ENCODE results near the gene WNT2.

WNT2 gene
- total RNA-seq: 0 reads per million in 3 donors

DNA sequence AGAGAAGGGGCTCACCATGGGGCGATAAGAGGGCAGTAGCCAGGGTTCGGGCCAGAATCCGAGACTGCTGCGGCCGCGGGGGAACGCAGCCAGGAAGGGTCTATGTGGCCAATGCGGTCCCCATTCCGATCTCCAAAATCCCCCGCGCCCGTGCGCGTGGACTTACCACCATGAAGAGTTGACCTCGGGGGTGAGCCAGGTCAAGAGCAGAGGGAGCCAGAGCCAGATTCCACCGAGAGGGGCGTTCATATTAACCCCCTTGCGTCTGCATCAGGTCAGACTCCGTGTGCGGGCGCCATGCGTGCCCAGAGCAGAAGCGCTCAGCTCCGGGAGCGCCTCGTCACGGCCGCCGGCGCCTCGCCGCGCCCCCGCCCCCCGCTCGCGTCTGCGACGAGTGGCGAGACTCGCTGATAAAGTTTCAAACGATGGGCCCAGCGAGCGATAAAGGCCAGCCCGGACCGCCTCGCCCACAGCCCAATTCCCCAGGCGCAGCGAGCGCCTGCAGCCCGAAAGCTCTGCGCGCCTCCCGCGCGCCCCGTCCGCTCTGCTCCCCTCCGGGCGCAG, at the start of gene WNT2:
Gene WNT2, minus strand, starts transcription at position 318 of the 564 bp plus-strand sequence. Its CDS starts 69 bp downstream, at position 249.
- H3K4me3 ChIP-seq (ENCODE audit: insufficient read depth, low read depth, low read length, poor library complexity, severe bottlenecking): no peak within 1 kb of the TSS
- no peaks in the 10 kb centered on the region for H3K36me3 ChIP-seq (ENCODE audit: control insufficient read depth, insufficient read depth, low read length)
- no peak within 1 kb of the TSS for H3K27ac ChIP-seq (ENCODE audit: insufficient read depth, low read length, poor library complexity, severe bottlenecking)
- no peaks in the 10 kb centered on the region for H3K9me3 ChIP-seq (ENCODE audit: control insufficient read depth, low read length)
- peaks cover 4% of the 10 kb centered on the region for H3K27me3 ChIP-seq (replicated peaks; ENCODE audit: control insufficient read depth, insufficient read depth, low read length, poor library complexity, severe bottlenecking)
- H3K4me1 ChIP-seq (ENCODE audit: control insufficient read depth, insufficient read depth, low read length, poor library complexity, severe bottlenecking): no peaks in the 10 kb centered on the region
- DNase-seq: no peak

DNA sequence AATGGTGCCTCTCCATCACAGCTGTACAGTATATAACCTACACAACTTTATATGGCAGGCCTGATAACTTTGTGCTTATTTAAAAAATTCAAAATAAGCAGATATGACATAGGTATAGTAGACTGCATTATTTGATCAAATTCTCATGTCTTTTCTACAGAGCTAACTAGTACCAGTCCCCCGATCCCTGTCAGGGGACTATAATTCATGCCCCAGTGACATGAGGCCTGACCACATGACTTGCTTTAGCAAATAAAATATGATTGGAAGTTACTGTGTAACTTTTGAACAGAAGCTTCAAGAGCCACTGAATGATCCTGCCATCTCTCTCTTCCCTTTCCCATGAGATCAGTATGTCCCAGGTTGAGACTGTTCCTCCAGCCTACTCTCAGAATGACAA, 49.2 kb upstream of the WNT2 start:
- no peaks in the 10 kb centered on the region for H3K36me3 ChIP-seq (ENCODE audit: control insufficient read depth, insufficient read depth, low read length)
- no peak overlapping the region for H3K4me3 ChIP-seq (ENCODE audit: insufficient read depth, low read depth, low read length, poor library complexity, severe bottlenecking)
- no peak for DNase-seq
- no peaks in the 10 kb centered on the region for H3K27me3 ChIP-seq (replicated peaks; ENCODE audit: control insufficient read depth, insufficient read depth, low read length, poor library complexity, severe bottlenecking)
- no peaks in the 10 kb centered on the region for H3K4me1 ChIP-seq (ENCODE audit: control insufficient read depth, insufficient read depth, low read length, poor library complexity, severe bottlenecking)
- no peak overlapping the region for H3K27ac ChIP-seq (ENCODE audit: insufficient read depth, low read length, poor library complexity, severe bottlenecking)
- H3K9me3 ChIP-seq (ENCODE audit: control insufficient read depth, low read length): no peaks in the 10 kb centered on the region

DNA sequence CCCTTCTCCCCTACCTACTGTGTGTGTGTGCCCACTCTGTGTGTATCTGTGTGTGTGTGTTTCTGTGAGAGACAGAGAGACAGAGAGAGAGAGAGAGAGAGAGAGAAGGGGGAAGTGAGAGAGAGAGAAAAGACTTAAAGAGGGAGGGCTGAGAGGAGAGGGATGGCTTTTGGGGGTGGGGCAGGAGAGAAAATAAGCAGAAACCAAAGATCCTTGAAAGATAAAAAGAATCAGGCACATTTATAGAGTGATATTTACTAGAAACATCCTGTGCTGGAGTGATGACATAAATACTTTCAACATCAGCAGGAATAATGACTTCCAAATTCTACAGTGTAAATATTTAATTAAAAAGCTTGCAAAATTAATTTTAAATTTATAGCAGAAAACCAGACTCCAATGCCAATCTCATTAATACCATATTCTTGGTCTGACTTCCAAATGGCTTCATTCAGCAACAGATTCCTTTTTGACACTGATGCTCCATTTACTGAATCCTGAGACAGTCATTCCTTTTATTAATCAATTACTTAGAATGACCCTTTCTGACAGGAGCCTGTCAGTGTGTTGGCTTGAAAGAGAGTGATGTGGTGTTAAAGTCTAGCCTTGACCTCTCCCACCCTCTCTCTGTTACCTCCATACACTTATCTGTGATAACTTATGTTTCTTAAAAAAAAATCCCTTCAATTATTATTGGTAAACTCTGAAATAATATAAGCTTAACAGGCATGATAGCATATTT, 41.7 kb upstream of the WNT2 start:
- Histone ChIP-seq H3K9me3 (ENCODE audit: control insufficient read depth, low read length) (no peaks in the 10 kb centered on the region), H3K27me3 (replicated peaks; ENCODE audit: control insufficient read depth, insufficient read depth, low read length, poor library complexity, severe bottlenecking) (no peaks in the 10 kb centered on the region), H3K4me3 (ENCODE audit: insufficient read depth, low read depth, low read length, poor library complexity, severe bottlenecking) (no peak overlapping the region), H3K36me3 (ENCODE audit: control insufficient read depth, insufficient read depth, low read length) (no peaks in the 10 kb centered on the region), H3K4me1 (ENCODE audit: control insufficient read depth, insufficient read depth, low read length, poor library complexity, severe bottlenecking) (no peaks in the 10 kb centered on the region), H3K27ac (ENCODE audit: insufficient read depth, low read length, poor library complexity, severe bottlenecking) (no peak overlapping the region)
- DNase-seq: no peak

DNA sequence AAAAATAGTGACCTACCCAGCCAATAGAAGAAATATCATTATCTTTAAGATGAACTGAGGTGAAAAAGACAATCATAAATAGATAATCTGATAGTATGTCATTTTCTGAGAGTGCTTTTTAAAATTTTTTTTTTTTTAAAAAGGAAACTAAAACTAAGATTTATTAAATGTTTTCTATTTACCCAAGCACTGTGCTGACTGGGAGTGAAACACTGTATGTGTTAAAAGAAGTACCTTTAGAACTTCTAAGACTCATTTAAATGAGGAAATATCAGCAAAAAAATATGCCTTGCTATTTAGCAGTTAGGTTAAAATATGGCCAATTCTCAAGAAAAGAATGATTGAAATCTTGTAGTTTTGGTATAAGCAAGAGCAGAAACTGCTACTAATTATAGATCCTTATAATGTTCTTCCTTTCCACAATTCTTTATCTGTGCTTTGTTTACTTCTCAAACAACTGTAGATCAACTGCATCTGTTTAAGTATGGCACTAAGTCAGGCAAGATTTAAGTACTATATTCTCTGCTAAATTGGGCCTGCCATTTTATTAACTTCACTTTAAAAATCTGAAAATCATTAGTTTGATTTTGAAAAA, 39.5 kb upstream of the WNT2 start:
- Histone ChIP-seq H3K4me3 (ENCODE audit: insufficient read depth, low read depth, low read length, poor library complexity, severe bottlenecking) (no peak overlapping the region), H3K27me3 (replicated peaks; ENCODE audit: control insufficient read depth, insufficient read depth, low read length, poor library complexity, severe bottlenecking) (no peaks in the 10 kb centered on the region), H3K27ac (ENCODE audit: insufficient read depth, low read length, poor library complexity, severe bottlenecking) (no peak overlapping the region), H3K9me3 (ENCODE audit: control insufficient read depth, low read length) (no peaks in the 10 kb centered on the region), H3K36me3 (ENCODE audit: control insufficient read depth, insufficient read depth, low read length) (no peaks in the 10 kb centered on the region), H3K4me1 (ENCODE audit: control insufficient read depth, insufficient read depth, low read length, poor library complexity, severe bottlenecking) (no peaks in the 10 kb centered on the region)
- no peak for DNase-seq

DNA sequence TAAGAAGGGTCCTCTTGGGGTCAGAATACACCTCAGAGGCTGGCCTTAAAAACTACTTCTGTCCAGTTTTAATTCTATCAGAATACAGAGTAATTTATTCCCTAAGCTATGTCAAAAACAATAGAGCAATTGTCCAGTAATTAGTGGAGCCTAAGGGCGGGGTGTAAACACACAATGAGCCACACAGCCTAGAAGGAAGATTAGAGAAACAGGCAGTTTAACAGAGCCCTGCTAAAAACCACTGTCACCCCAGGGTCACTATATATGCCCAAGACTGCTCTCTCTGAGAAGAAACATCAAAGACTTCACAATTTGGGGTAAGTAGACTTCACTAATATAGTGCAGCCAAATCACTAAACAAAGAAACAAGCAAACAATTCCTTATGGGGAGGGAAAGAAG, 27.2 kb upstream of the WNT2 start:
- Histone ChIP-seq H3K36me3 (ENCODE audit: control insufficient read depth, insufficient read depth, low read length) (no peaks in the 10 kb centered on the region), H3K4me1 (ENCODE audit: control insufficient read depth, insufficient read depth, low read length, poor library complexity, severe bottlenecking) (no peaks in the 10 kb centered on the region), H3K9me3 (ENCODE audit: control insufficient read depth, low read length) (no peaks in the 10 kb centered on the region), H3K27ac (ENCODE audit: insufficient read depth, low read length, poor library complexity, severe bottlenecking) (no peak overlapping the region), H3K27me3 (replicated peaks; ENCODE audit: control insufficient read depth, insufficient read depth, low read length, poor library complexity, severe bottlenecking) (no peaks in the 10 kb centered on the region), H3K4me3 (ENCODE audit: insufficient read depth, low read depth, low read length, poor library complexity, severe bottlenecking) (no peak overlapping the region)
- DNase-seq: no peak

DNA sequence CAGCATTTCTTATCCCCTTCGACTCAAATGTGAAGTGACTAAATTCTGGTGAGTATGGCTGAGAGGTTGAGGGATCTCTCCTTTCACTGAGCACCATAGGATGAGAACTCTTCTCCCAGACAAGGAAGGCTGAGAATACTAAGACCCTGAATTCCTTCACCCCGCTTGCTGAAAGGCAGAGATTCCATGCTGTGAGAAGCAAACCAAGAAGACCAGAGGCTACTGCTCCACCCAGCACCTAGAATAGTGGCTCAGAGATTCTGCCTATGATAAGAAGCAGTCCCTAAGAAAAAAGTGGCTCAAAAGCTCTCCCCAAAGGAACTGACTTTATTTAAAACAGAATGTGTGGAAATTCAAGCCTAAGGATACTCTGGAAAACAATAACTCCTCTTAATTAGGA, 26.7 kb upstream of the WNT2 start:
- Histone ChIP-seq H3K4me1 (ENCODE audit: control insufficient read depth, insufficient read depth, low read length, poor library complexity, severe bottlenecking) (no peaks in the 10 kb centered on the region), H3K4me3 (ENCODE audit: insufficient read depth, low read depth, low read length, poor library complexity, severe bottlenecking) (no peak overlapping the region), H3K36me3 (ENCODE audit: control insufficient read depth, insufficient read depth, low read length) (no peaks in the 10 kb centered on the region), H3K27me3 (replicated peaks; ENCODE audit: control insufficient read depth, insufficient read depth, low read length, poor library complexity, severe bottlenecking) (no peaks in the 10 kb centered on the region), H3K27ac (ENCODE audit: insufficient read depth, low read length, poor library complexity, severe bottlenecking) (no peak overlapping the region), H3K9me3 (ENCODE audit: control insufficient read depth, low read length) (no peaks in the 10 kb centered on the region)
- DNase-seq: no peak

DNA sequence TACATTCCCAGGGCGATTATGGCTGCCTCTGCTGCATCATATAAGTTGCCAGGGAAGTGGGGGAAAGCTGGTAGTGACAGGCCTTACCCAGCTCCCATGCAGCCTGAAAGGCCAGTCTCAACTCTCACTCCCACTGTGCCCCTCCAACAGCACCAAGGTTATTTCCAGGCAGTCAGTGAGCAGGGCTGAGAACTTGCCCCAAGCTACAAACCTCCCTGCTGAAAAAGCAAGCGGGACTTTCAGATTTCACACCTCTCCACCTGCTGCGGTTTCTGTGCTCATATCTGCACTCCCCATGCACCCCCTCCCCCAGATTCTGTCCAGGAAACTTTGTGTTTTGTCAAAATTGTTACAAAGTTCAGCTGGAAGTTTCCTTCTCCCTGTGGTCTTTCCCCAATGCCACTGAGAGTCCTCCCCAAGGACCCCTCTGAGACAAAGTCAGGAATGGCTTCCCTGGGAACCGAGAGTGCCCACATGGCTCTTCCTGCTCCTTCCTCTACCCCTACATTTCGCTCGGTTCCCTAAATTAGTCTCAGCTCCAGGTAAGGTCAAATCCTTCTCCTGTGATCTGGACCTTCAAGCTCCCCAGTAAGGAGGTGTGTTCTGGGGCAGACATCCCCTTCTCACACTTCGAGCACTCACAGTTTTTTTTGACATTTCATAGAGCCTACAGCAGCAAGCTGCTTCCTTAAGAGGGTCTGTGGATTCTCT, 25.3 kb upstream of the WNT2 start:
- DNase-seq: no peak
- H3K9me3 ChIP-seq (ENCODE audit: control insufficient read depth, low read length): no peaks in the 10 kb centered on the region
- H3K4me1 ChIP-seq (ENCODE audit: control insufficient read depth, insufficient read depth, low read length, poor library complexity, severe bottlenecking): no peaks in the 10 kb centered on the region
- H3K36me3 ChIP-seq (ENCODE audit: control insufficient read depth, insufficient read depth, low read length): no peaks in the 10 kb centered on the region
- H3K27ac ChIP-seq (ENCODE audit: insufficient read depth, low read length, poor library complexity, severe bottlenecking): no peak overlapping the region
- no peak overlapping the region for H3K4me3 ChIP-seq (ENCODE audit: insufficient read depth, low read depth, low read length, poor library complexity, severe bottlenecking)
- H3K27me3 ChIP-seq (replicated peaks; ENCODE audit: control insufficient read depth, insufficient read depth, low read length, poor library complexity, severe bottlenecking): no peaks in the 10 kb centered on the region

DNA sequence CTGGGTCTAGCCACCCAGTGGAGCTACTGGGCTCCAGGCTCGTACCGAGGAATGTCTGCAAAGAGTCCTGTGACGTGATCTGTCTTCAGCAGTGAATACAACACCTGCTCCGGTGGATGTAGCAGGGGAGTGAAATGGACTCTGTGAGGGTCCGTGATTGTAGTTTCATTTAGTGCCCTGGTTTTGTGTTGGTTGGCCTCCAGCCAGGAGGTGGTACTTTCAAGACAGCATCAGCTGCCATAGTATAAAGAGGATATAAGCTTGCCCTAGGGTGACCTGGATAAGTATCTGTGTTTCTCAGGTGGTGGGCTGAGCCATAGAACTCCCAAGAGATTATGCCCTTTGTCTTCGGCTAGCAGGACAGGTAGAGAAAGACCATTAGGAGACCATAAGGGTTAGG, 24.6 kb upstream of the WNT2 start:
- no peak for DNase-seq
- H3K36me3 ChIP-seq (ENCODE audit: control insufficient read depth, insufficient read depth, low read length): no peaks in the 10 kb centered on the region
- H3K9me3 ChIP-seq (ENCODE audit: control insufficient read depth, low read length): no peaks in the 10 kb centered on the region
- H3K4me1 ChIP-seq (ENCODE audit: control insufficient read depth, insufficient read depth, low read length, poor library complexity, severe bottlenecking): no peaks in the 10 kb centered on the region
- H3K4me3 ChIP-seq (ENCODE audit: insufficient read depth, low read depth, low read length, poor library complexity, severe bottlenecking): no peak overlapping the region
- no peaks in the 10 kb centered on the region for H3K27me3 ChIP-seq (replicated peaks; ENCODE audit: control insufficient read depth, insufficient read depth, low read length, poor library complexity, severe bottlenecking)
- H3K27ac ChIP-seq (ENCODE audit: insufficient read depth, low read length, poor library complexity, severe bottlenecking): no peak overlapping the region

DNA sequence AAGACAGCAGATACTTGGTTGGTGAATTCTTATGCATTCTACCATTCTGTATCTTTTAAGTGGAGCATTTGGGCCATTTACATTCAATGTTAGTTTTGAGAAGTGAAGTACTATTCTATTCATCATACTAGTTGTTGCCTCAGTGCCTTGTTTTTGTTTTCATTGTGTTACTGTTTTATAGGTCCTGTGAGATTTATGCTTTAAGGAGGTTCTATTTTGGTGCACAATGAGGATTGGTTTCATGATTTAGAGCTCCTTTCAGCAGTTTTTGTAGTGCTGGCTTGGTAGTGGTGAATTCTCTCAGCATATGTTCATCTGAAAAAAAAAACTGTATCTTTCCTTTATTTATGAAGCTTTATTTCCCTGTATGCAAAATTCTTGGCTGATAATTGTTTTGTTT, 23.3 kb upstream of the WNT2 start:
- Histone ChIP-seq H3K4me3 (ENCODE audit: insufficient read depth, low read depth, low read length, poor library complexity, severe bottlenecking) (no peak overlapping the region), H3K4me1 (ENCODE audit: control insufficient read depth, insufficient read depth, low read length, poor library complexity, severe bottlenecking) (no peaks in the 10 kb centered on the region), H3K27me3 (replicated peaks; ENCODE audit: control insufficient read depth, insufficient read depth, low read length, poor library complexity, severe bottlenecking) (no peaks in the 10 kb centered on the region), H3K27ac (ENCODE audit: insufficient read depth, low read length, poor library complexity, severe bottlenecking) (no peak overlapping the region), H3K9me3 (ENCODE audit: control insufficient read depth, low read length) (no peaks in the 10 kb centered on the region), H3K36me3 (ENCODE audit: control insufficient read depth, insufficient read depth, low read length) (no peaks in the 10 kb centered on the region)
- no peak for DNase-seq

DNA sequence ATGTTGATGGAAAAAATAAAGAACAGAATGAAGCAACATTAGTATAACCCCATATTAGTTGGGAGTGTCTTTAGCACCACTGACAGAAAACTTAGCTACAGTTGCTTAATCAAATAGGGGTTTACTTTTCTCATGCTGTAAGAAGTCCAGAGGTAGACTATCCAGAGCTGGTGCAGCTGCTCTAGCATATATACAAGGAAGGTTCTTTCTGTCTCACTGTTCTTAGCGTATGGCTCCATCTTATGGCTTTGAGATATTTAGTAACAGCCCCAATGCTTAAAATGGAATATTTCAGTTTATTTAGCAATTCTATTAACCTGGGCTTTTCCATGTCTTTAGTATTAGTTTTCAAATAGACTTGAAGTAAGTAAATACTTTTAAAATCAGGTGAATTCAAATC, 15.2 kb upstream of the WNT2 start:
- no peaks in the 10 kb centered on the region for H3K36me3 ChIP-seq (ENCODE audit: control insufficient read depth, insufficient read depth, low read length)
- no peaks in the 10 kb centered on the region for H3K4me1 ChIP-seq (ENCODE audit: control insufficient read depth, insufficient read depth, low read length, poor library complexity, severe bottlenecking)
- H3K27me3 ChIP-seq (replicated peaks; ENCODE audit: control insufficient read depth, insufficient read depth, low read length, poor library complexity, severe bottlenecking): no peaks in the 10 kb centered on the region
- H3K9me3 ChIP-seq (ENCODE audit: control insufficient read depth, low read length): no peaks in the 10 kb centered on the region
- H3K4me3 ChIP-seq (ENCODE audit: insufficient read depth, low read depth, low read length, poor library complexity, severe bottlenecking): no peak overlapping the region
- no peak overlapping the region for H3K27ac ChIP-seq (ENCODE audit: insufficient read depth, low read length, poor library complexity, severe bottlenecking)
- DNase-seq: no peak
